ENCODE measurements around the gene RBM26.

DNA sequence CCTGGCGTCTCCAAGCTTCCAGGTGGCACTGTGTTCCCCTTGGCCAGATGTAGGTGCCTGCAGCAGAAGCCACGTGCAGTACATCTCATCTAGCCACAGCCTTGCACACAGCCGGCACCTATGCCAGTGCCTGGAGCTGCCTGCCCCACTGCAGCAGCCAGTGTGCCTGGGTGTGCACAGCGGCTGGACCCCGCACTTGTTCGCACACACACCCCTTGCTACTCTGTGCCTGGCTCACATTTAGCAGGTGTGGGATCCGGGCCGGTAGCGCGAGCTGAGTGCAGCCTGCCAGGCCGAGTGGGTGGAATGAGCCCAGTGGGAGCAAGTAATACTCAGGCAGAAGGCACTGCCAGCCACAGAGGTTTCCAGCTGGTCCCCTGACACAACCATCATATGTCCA lies 26.9 kb upstream of the RBM26 start:
- TF ChIP-seq, protein P1, sequence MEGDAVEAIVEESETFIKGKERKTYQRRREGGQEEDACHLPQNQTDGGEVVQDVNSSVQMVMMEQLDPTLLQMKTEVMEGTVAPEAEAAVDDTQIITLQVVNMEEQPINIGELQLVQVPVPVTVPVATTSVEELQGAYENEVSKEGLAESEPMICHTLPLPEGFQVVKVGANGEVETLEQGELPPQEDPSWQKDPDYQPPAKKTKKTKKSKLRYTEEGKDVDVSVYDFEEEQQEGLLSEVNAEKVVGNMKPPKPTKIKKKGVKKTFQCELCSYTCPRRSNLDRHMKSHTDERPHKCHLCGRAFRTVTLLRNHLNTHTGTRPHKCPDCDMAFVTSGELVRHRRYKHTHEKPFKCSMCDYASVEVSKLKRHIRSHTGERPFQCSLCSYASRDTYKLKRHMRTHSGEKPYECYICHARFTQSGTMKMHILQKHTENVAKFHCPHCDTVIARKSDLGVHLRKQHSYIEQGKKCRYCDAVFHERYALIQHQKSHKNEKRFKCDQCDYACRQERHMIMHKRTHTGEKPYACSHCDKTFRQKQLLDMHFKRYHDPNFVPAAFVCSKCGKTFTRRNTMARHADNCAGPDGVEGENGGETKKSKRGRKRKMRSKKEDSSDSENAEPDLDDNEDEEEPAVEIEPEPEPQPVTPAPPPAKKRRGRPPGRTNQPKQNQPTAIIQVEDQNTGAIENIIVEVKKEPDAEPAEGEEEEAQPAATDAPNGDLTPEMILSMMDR (conservative IDR thresholded peaks at IDR 0.05 in 1 of 2, IDR thresholded peaks at IDR 0.05 in 1 of 2; ENCODE audit: low read depth in 1 of 2, low read length in 2 of 2): no peak
- TF ChIP-seq EZH2 (IDR thresholded peaks at IDR 0.05; ENCODE audit: low read length, missing control alignments): no peak

All from fibroblast of lung (primary cell).